Measurements from ENCODE around the gene PAOX.

PAOX gene

DNA sequence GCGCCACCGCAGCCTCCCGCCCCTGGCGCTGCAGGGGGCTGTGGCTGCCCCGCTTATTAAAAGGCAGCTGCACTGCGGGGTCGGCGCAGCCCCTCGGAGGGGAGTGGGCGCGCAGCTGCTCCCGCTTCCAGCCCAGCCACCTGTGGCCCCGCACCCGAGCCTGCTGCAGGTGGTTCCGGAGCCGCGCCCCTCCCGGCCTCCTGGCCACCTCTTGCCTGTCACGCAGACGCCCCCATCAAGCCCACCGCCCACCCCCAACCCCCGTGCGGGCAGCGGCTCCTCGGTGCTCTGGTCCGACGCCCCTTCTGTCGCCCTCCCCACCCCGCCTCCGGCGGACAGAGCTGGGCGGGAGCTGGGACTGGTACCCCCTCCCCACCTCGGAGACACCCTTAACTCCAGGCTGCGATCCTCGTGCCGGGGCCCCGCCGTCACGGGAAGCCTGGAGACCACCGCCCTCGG is 42.9 kb upstream of the PAOX start:
- DNase-seq (ENCODE audit: low spot score): no peak
- CTCF ChIA-PET: interaction anchor here (1.0 kb wide), 1 partner anchor 17 kb away, joined by 3 read pairs; no protein-coding TSS in a partner anchor
- POLR2A ChIA-PET (ENCODE audit: low non-redundant PET): interaction anchor here (0.5 kb wide), 1 partner anchor 12 kb away, joined by 3 read pairs; no protein-coding TSS in a partner anchor

DNA sequence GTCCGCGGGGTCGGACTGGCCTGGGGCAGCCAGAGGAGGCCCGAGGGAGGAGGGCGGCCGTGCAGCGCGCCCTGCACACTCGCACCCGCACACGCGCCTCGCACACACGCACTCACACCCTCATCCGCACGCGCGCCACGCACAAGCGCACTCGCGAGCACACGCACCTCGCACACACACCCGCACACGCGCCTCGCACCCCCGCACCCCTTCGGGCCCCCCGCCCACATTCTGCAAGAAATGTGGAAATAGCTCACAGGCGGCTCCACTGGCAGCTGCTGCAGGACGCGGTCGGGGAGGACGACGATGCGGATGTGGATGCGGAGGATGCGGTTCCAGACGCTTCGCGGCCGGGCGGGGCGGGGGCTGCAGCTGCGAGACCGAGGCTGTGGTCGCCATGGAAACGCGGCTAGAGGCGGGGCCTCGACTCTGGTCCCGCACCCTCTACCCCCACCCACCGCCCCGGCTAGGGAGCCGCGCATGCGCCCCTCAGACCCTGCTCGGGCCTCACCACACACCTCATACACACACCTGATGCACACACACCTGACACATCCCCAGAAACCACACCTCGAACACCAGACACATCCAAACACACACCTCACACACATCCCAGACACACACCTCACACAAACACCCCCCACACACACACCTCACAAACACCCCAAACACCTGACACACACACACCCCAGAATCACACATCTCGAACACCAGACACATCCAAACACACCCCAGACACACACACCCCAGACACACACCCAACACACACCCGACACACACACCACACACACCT is 42.3 kb upstream of the PAOX start, which contains the start of gene CALY:
Gene CALY, minus strand, starts transcription at position 320 of the 793 bp plus-strand sequence. CDS start 7,907 bp downstream, outside the sequence.
- ChIA-PET CTCF (interaction anchor here (1.0 kb wide), 1 partner anchor 18 kb away, joined by 3 read pairs; no protein-coding TSS in a partner anchor), POLR2A (ENCODE audit: low non-redundant PET) (interaction anchor here (0.5 kb wide), 1 partner anchor 12 kb away, joined by 3 read pairs; no protein-coding TSS in a partner anchor)
- TF ChIP-seq, protein P1, sequence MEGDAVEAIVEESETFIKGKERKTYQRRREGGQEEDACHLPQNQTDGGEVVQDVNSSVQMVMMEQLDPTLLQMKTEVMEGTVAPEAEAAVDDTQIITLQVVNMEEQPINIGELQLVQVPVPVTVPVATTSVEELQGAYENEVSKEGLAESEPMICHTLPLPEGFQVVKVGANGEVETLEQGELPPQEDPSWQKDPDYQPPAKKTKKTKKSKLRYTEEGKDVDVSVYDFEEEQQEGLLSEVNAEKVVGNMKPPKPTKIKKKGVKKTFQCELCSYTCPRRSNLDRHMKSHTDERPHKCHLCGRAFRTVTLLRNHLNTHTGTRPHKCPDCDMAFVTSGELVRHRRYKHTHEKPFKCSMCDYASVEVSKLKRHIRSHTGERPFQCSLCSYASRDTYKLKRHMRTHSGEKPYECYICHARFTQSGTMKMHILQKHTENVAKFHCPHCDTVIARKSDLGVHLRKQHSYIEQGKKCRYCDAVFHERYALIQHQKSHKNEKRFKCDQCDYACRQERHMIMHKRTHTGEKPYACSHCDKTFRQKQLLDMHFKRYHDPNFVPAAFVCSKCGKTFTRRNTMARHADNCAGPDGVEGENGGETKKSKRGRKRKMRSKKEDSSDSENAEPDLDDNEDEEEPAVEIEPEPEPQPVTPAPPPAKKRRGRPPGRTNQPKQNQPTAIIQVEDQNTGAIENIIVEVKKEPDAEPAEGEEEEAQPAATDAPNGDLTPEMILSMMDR (conservative IDR thresholded peaks at IDR 0.05; ENCODE audit: low read depth): no peak
- DNase-seq (ENCODE audit: low spot score): peak; percentile 75
- no peak within 1 kb of the TSS for H3K27ac ChIP-seq

More for the DNA sequence above, 42.9 kb upstream of the PAOX start:
- H3K27ac ChIP-seq: no peak overlapping the region
- TF ChIP-seq, protein P1 (conservative IDR thresholded peaks at IDR 0.05; ENCODE audit: low read depth): no peak

DNA sequence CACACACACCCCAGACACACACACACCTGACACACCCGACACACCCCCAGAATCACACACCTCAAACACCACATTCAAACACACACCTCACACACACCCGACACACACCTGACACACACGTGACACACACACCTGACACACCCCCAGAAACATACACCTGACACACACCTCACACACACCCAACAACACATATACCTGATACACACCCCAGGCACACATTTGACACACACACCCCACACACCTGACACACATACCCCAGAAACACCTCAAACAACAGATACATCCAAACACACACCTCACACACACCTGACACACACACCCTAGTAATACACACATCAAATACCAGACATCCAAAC is 41.7 kb upstream of the PAOX start:
- no peak for DNase-seq (ENCODE audit: low spot score)
- TF ChIP-seq, protein P1 (conservative IDR thresholded peaks at IDR 0.05; ENCODE audit: low read depth): no peak
- ChIA-PET CTCF (interaction anchor here (1.0 kb wide), 1 partner anchor 18 kb away, joined by 3 read pairs; no protein-coding TSS in a partner anchor), POLR2A (ENCODE audit: low non-redundant PET) (no interaction called here)
- H3K27ac ChIP-seq: no peak overlapping the region

DNA sequence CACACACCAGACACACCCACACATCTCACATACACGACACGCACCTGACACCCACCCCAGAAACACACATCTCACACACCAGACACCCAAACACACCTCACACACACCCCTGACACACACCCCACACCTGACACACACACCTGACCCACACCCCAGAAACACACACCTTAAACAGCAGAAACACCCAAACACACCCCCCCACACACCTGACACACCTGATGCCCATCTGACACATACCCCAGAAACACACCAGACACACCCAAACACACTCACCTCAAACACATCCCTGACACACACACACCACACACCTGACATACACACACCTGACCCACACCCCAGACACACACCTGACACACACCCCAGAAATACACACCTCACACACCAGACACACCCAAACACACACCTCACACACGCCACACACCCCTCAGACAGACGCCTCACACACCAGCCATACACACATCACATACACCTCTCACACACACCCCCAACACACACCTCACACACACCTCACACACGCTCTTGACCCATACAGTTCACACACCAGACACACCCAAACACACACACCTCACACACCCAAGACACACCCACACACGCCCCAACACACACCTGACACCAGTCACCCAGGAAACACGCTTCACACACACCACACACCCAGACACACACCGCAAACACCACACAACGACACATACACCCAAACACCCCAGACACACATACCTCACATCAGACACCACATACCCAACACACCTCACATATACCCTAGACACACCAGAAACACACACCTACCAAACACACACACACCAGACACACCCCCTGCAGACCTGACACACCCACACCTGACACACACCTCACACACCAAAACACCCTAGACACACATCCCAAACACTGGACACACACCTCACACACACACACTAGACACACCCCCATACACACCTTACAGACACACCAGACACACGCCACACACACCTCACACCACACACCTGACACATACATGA is 40.7 kb upstream of the PAOX start:
- ChIA-PET CTCF (no interaction called here), POLR2A (ENCODE audit: low non-redundant PET) (no interaction called here)
- DNase-seq (ENCODE audit: low spot score): no peak
- TF ChIP-seq, protein P1 (conservative IDR thresholded peaks at IDR 0.05; ENCODE audit: low read depth): no peak
- H3K27ac ChIP-seq: no peak overlapping the region

DNA sequence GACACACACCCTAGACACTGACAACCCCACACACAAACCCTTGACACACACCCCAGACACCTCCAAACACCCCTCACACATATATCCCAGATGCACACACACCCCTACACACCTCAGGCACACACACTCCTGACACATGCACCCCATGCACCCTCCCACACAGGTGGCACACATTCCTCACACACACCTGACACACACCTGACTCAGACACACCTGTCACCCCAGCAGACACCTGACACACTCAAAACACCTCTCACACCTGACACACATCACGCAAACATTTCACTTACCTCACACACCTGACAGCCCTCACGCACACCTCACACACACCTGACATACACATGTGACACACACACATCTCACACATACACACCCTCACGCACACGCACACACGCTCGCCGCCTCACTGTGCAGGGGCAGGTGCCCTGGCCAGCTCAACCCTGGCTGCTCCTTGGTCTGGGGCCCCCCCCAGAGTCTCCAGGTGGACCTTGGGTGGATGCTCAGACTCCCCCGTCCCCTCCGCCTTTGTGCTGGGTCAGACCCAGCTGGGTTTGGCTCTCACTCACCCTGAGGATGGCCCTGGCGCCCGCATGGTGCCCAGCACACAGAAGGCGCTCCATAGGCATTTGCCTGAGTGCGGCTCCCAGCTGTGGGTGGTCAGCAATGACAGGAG is 39.2 kb upstream of the PAOX start:
- no peak overlapping the region for H3K27ac ChIP-seq
- POLR2A ChIA-PET (ENCODE audit: low non-redundant PET): no interaction called here
- DNase-seq (ENCODE audit: low spot score): no peak
- TF ChIP-seq, protein P1 (conservative IDR thresholded peaks at IDR 0.05; ENCODE audit: low read depth): no peak
- CTCF ChIA-PET: interaction anchor here (2.3 kb wide), 1 partner anchor 10 kb away, joined by 13 read pairs; no protein-coding TSS in a partner anchor

All from RWPE1 (cell line).